GM19463 (cell line): ENCODE results near the gene KCNA3.
A peak's percentile ranks its signal among the peaks of the same experiment; 100 is the strongest.

Experiments
- ATAC-seq: cut with Tn5 transposase; IDR thresholded peaks from one replicate; pipeline ENCODE4 v1.9.1; 2021; ENCODE audit warnings: mild to moderate bottlenecking, moderate library complexity; ENCODE audit not compliant: unreplicated experiment

The KCNA3 gene

GRCh38 chr1:110639724-110640386 lies 34.9 kb downstream of the KCNA3 start:
- ATAC-seq: no peak

- ATAC-seq: no peak
Observed at GRCh38 chr1:110638556-110638955, 36.2 kb downstream of the KCNA3 start.

- no peak for ATAC-seq
Observed at GRCh38 chr1:110638058-110638457, 36.7 kb downstream of the KCNA3 start.

- no peak for ATAC-seq
Observed at GRCh38 chr1:110637475-110637874, 37.3 kb downstream of the KCNA3 start.

GRCh38 chr1:110636149-110636935 lies 38.4 kb downstream of the KCNA3 start:
- no peak for ATAC-seq

GRCh38 chr1:110635434-110635833 lies 39.3 kb downstream of the KCNA3 start:
- no peak for ATAC-seq

- peak; percentile 73 for ATAC-seq
Observed at GRCh38 chr1:110634455-110635311, 40.1 kb downstream of the KCNA3 start.

- no peak for ATAC-seq
Observed at GRCh38 chr1:110634086-110634454, 40.7 kb downstream of the KCNA3 start.

- no peak for ATAC-seq
Observed at GRCh38 chr1:110633646-110634030, 41.1 kb downstream of the KCNA3 start.

- ATAC-seq: no peak
Observed at GRCh38 chr1:110631836-110632620, 42.7 kb downstream of the KCNA3 start.

- ATAC-seq: peak; percentile 38
Observed at GRCh38 chr1:110630839-110631663, 43.7 kb downstream of the KCNA3 start.

- no peak for ATAC-seq
Observed at GRCh38 chr1:110628323-110629105, 46.2 kb downstream of the KCNA3 start.

- ATAC-seq: no peak
Observed at GRCh38 chr1:110627764-110628163, 47.0 kb downstream of the KCNA3 start.

GRCh38 chr1:110626889-110627288 lies 47.9 kb downstream of the KCNA3 start:
- no peak for ATAC-seq
